ENCODE results near the gene ST8SIA6.

- TF ChIP-seq GABPA (tag; conservative IDR thresholded peaks at IDR 0.05; ENCODE audit: low read depth) (no peak), POLR2AphosphoS5 (IDR thresholded peaks at IDR 0.05; ENCODE audit: control insufficient read depth, insufficient read depth, low read depth, low read length) (no peak), KAT7 (CRISPR knock-in tag; IDR thresholded peaks at IDR 0.05; ENCODE audit: borderline replicate concordance) (no peak), SP1 (CRISPR knock-in tag; IDR thresholded peaks at IDR 0.05) (no peak), JUNB (CRISPR knock-in tag; conservative IDR thresholded peaks at IDR 0.05) (no peak), ARNT (IDR thresholded peaks at IDR 0.05) (no peak), MAFG (tag; conservative IDR thresholded peaks at IDR 0.05) (no peak), MYBL2 (IDR thresholded peaks at IDR 0.05; ENCODE audit: low read depth) (no peak), MYBL2 (CRISPR knock-in tag; IDR thresholded peaks at IDR 0.05; ENCODE audit: borderline replicate concordance) (no peak)
- TF ChIP-seq, protein P1, sequence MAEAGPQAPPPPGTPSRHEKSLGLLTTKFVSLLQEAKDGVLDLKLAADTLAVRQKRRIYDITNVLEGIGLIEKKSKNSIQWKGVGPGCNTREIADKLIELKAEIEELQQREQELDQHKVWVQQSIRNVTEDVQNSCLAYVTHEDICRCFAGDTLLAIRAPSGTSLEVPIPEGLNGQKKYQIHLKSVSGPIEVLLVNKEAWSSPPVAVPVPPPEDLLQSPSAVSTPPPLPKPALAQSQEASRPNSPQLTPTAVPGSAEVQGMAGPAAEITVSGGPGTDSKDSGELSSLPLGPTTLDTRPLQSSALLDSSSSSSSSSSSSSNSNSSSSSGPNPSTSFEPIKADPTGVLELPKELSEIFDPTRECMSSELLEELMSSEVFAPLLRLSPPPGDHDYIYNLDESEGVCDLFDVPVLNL (CRISPR knock-in tag; IDR thresholded peaks at IDR 0.05; ENCODE audit: low read depth) = no peak
Observed at GRCh38 chr10:17379151-17379690, 75.2 kb downstream of the ST8SIA6 start.

Measured in K562 (cell line).